Measurements from ENCODE around the gene CRYBG1. TPM values are rescaled to one million over a fixed set of nuclear protein-coding genes. Genes with fewer than 3 reads are reported as not detected.

CRYBG1 gene
- total RNA-seq, 1 experiment from 2014 or later: 10.7 TPM

- no TSS peak for BruUV-seq (replicated peaks)
- Histone ChIP-seq H2AFZ (ENCODE audit: low read depth, low read length, poor library complexity, severe bottlenecking) (peak overlapping the region; percentile 36), H3K36me3 (ENCODE audit: control insufficient read depth in 1 of 2, insufficient read depth in 2 of 2, low read length in 2 of 2) (no peaks in the 10 kb centered on the region), H3K4me3 (replicated peaks in 1 of 2; ENCODE audit: low read depth in 1 of 2, low read length in 2 of 2) (peak overlapping the region; percentile 15 to 42), H3K9me3 (ENCODE audit: control insufficient read depth in 1 of 2, insufficient read depth in 1 of 2, low read depth in 1 of 2, low read length in 2 of 2) (no peaks in the 10 kb centered on the region), H3K27me3 (ENCODE audit: insufficient read depth, low read length) (no peaks in the 10 kb centered on the region), H3K9ac (ENCODE audit: low read length) (peak overlapping the region; percentile 38), H4K20me1 (ENCODE audit: insufficient read depth) (no peaks in the 10 kb centered on the region), H3K9me2 (ENCODE audit: insufficient read depth) (no peaks in the 10 kb centered on the region; the same call in 1 of the 2 replicates), H3K4me2 (ENCODE audit: low read length) (peak overlapping the region; percentile 69), H3K27ac (ENCODE audit: low read depth, low read length) (no peak overlapping the region), H3K79me2 (ENCODE audit: insufficient read depth, low read length) (no peaks in the 10 kb centered on the region), H3K4me1 (ENCODE audit: control insufficient read depth in 1 of 2, insufficient read depth in 2 of 2, low read length in 2 of 2) (peaks cover 9 to 48% of the 10 kb centered on the region in 2 experiments)
- TF ChIP-seq YY1 (IDR thresholded peaks at IDR 0.05; ENCODE audit: extremely low read depth, insufficient replicate concordance, low read depth, low read length) (no peak), FOSL1 (IDR thresholded peaks at IDR 0.05; ENCODE audit: low read depth) (no peak), ZNF274 (IDR thresholded peaks at IDR 0.05; ENCODE audit: low read depth, low read length) (no peak), ATF3 (IDR thresholded peaks at IDR 0.05) (no peak), SRF (IDR thresholded peaks at IDR 0.05; ENCODE audit: low read depth) (no peak), JUND (IDR thresholded peaks at IDR 0.05) (no peak), TCF7L2 (IDR thresholded peaks at IDR 0.05; ENCODE audit: borderline replicate concordance, extremely low read depth, insufficient read depth, insufficient read length) (no peak), SP1 (IDR thresholded peaks at IDR 0.05; ENCODE audit: low read depth) (no peak), CTCF (IDR thresholded peaks at IDR 0.05 in 2 of 3, conservative IDR thresholded peaks at IDR 0.05 in 1 of 3; ENCODE audit: borderline replicate concordance in 1 of 3, insufficient read depth in 1 of 3, low read depth in 2 of 3, low read length in 2 of 3) (no peak), POLR2AphosphoS5 (IDR thresholded peaks at IDR 0.05; ENCODE audit: low read depth, low read length) (no peak), SIN3A (IDR thresholded peaks at IDR 0.05; ENCODE audit: low read depth) (no peak), EGR1 (IDR thresholded peaks at IDR 0.05; ENCODE audit: low read depth) (no peak), RAD21 (IDR thresholded peaks at IDR 0.05; ENCODE audit: low read depth) (no peak), MAX (IDR thresholded peaks at IDR 0.05) (no peak), EZH2phosphoT487 (IDR thresholded peaks at IDR 0.05; ENCODE audit: borderline replicate concordance) (no peak), POLR2A (IDR thresholded peaks at IDR 0.05; ENCODE audit: borderline replicate concordance, extremely low read depth, insufficient read depth, insufficient read length) (no peak), ZFX (IDR thresholded peaks at IDR 0.05) (no peak)
- DNase-seq (ENCODE audit: low read depth, low spot score) (no peak), ATAC-seq (no peak)
- CTCF ChIA-PET: interaction anchor here (0.6 kb wide), 1 partner anchor 19 kb away, joined by 6 read pairs; no protein-coding TSS in a partner anchor
- RAD21 ChIA-PET (ENCODE audit: low non-redundant PET in 1 of 2, low total read pairs in 2 of 2, uncharacterized antibody in 2 of 2, unreplicated experiment in 2 of 2): no interaction called here
- intact Hi-C loops (cut with micrococcal nuclease): no loop called here
- POLR2A ChIA-PET: no interaction called here
Observed at GRCh38 chr6:106525107-106525881, 164.8 kb downstream of the CRYBG1 start.

Data from HCT116 (cell line).